Measurements from ENCODE around the gene PPP1R12A.
"Not testable (repeated sequence)": the region's sequence is repeated elsewhere in the genome, so short reads cannot be mapped to it uniquely, and the experiment has no call there.

The PPP1R12A gene

DNA sequence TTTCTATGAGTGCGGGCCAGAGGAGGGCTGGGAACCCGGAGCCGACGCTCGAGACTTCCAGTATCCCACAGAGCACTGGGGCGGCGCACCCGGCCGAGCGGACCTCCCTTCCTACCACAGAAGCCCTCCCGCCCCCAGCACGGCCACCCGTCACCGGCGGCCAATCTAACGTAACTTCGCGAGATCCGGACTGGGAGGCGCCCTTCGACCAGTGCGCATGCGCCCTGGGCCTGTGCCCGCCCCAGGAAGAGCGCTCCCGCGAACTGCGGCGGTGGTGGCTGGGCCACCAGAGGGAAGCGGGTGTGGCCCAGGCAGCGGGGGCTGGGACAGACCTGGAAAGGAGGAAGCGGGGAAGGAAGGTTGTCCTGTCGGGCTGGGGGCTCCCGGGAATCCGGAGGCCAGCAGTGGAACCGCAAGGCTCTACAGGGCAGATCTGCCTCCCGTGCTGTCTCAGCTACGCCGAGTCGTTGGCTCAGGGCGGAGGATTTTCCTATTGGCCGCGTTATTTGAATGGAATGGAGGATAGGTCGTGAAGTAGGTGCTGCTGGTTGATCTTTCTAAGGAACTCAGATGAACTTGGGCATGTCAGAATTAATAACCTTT is at the start of gene PPP1R12A:
Gene PPP1R12A, minus strand, starts transcription at position 77 of the 603 bp plus-strand sequence. CDS start 166 bp downstream, outside the sequence.
- DNase-seq (ENCODE audit: low read depth) = peak; percentile 97
- TF ChIP-seq, protein P1, sequence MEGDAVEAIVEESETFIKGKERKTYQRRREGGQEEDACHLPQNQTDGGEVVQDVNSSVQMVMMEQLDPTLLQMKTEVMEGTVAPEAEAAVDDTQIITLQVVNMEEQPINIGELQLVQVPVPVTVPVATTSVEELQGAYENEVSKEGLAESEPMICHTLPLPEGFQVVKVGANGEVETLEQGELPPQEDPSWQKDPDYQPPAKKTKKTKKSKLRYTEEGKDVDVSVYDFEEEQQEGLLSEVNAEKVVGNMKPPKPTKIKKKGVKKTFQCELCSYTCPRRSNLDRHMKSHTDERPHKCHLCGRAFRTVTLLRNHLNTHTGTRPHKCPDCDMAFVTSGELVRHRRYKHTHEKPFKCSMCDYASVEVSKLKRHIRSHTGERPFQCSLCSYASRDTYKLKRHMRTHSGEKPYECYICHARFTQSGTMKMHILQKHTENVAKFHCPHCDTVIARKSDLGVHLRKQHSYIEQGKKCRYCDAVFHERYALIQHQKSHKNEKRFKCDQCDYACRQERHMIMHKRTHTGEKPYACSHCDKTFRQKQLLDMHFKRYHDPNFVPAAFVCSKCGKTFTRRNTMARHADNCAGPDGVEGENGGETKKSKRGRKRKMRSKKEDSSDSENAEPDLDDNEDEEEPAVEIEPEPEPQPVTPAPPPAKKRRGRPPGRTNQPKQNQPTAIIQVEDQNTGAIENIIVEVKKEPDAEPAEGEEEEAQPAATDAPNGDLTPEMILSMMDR (IDR thresholded peaks at IDR 0.05; ENCODE audit: insufficient read depth, low read depth, low read length, missing control alignments) = no peak
- H3K4me3 ChIP-seq (ENCODE audit: low read length) = peak within 1 kb of the TSS; percentile 84

DNA sequence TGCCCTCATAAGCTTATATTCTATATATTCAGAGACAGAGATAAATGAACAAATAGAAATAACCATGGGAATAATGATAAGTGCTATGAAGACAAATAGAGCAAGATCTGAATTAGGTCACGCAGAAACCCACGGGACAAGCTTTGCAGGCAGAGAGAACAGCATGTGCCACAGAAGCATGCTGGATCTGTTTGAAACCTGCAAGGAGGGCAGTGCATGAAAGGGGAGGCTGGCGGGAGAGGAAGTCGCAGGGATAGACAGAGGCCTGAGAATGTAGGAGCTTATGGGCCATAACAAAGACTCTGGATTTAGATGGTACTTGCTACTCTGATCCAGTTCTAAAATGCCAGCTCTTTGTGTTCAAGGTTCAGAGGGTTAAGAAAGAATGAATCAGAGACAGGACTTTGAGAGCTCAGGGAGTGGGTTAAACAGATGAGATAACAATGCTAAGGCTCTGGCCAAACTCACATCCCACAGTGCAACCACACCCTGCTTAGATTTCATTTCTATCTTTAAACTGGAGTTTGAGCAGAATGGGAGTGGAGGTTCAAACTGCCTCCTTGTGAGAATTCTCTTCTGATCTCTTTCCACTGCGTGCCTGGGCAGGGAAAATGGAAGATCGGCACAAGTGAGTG is 49.2 kb upstream of the PPP1R12A start:
- peak; percentile 7 for DNase-seq (ENCODE audit: low read depth)
- no peak overlapping the region for H3K4me3 ChIP-seq (ENCODE audit: low read length)
- TF ChIP-seq, protein P1 (IDR thresholded peaks at IDR 0.05; ENCODE audit: insufficient read depth, low read depth, low read length, missing control alignments) = no peak

DNA sequence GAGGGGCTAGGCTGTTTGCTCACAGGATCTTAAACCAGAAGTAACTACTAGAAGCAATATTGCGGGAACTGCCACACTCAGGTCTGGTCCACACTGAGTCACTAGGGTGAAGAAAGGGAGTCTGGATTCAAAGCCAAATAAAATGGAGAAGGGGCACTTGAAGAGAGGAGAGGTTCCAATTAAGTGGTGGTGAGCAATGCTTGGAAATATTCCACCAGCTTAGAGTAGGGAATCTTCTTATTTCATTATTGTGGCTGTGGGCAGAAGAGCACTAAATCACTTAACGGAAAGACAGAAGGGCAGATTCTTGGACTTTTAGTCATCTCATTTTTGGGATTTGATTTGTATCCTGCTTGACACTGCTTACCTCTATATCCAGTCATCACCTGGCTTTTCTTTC is 48.6 kb upstream of the PPP1R12A start:
- TF ChIP-seq, protein P1 (IDR thresholded peaks at IDR 0.05; ENCODE audit: insufficient read depth, low read depth, low read length, missing control alignments) = no peak
- no peak overlapping the region for H3K4me3 ChIP-seq (ENCODE audit: low read length)
- DNase-seq (ENCODE audit: low read depth) = peak; percentile 16

DNA sequence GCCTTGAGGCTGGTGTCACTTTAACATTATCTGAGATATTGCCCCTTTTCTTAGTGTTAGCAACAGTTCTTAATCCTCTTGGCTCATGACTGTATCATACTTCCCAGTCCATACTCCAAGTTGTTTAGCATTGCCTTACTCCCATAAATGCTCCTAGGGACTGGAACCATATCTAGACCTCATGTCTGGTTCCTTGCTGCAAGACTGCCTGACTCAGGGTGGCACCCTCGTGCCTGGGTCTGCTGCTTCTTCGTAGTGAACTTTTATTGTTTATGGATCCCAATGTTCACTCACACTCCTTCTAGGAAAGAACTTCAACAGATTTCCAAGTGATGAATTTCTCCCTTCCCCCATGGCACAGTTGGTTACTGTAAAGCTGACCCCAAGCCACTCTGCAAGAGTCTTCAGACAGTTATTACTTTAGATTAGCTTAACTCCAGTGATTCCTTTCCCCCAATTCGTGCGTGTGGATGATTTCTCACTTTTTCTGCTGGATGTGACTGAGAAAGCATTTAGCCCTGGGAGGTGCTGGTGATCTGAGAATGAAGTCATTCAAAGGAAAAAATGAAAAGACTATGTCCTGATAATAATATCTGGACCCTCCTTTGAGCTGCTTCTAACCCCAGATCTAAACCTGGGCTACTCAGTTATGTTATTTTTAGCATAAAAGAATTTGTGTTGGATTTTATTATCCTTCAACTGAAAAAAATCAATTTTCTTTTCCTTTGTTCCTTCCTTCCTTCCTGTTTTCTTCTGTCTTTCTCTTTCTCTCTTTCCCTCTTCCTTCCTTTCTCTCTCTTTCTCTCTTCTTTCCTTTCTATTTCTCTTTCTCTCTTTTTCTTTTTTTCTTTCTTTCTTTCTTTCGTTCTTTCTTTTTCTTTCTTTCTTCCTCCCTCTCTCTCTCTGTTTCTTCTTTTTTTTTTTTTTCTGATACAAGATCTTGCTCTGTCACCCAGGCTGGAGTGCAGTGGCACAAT is 47.5 kb upstream of the PPP1R12A start:
- TF ChIP-seq, protein P1 (IDR thresholded peaks at IDR 0.05; ENCODE audit: insufficient read depth, low read depth, low read length, missing control alignments) = no peak
- no peak overlapping the region for H3K4me3 ChIP-seq (ENCODE audit: low read length)
- no peak for DNase-seq (ENCODE audit: low read depth)

DNA sequence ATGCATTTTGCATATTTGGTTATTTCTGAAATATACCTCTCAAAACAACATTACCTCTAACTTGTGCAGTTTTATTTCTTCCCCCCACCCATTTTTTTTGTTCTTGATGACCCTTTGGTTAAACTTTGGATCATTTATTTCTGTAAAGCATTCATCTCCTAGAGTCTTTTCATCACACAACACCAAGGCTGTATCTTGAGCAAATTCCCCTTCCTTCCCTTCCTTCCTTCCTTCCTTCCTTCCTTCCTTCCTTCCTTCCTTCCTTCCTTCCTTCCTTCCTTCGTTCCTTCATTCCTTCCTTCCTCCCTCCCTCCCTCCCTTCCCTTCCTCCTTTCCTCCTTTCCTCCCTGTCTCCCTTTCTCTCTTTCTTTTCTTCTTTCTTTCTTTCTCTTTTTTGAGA is 43.8 kb upstream of the PPP1R12A start:
- no peak overlapping the region for H3K4me3 ChIP-seq (ENCODE audit: low read length)
- TF ChIP-seq, protein P1 (IDR thresholded peaks at IDR 0.05; ENCODE audit: insufficient read depth, low read depth, low read length, missing control alignments) = no peak
- DNase-seq (ENCODE audit: low read depth) = no peak

DNA sequence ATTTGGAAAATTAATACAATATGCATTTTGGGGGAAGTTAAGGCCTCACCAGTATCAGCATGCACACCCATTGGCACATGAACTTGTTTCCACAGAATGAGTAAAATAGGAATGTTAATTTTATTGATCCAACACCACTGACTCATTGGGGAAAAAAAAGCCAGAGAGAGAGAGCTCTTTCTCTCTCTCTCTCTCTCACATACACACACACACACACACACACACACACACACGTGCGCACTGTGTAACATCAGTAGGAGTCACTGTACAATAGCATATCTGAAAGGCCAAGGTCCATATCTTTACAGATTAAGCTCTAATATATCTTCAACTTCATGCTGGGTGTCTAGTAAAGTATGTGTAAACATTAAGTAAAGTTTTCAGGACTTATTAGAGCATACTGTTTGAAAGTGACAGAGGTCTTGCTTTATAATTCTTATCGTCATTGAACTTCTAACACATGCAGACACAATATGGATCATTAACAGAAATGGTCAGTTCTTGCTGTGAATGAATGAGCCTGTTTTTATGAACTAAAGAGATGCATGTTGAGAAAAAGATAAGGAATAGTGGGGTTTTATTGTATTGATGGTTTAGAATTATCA is 43.1 kb upstream of the PPP1R12A start:
- DNase-seq (ENCODE audit: low read depth) = peak; percentile 32
- H3K4me3 ChIP-seq (ENCODE audit: low read length) = not testable (repeated sequence)

DNA sequence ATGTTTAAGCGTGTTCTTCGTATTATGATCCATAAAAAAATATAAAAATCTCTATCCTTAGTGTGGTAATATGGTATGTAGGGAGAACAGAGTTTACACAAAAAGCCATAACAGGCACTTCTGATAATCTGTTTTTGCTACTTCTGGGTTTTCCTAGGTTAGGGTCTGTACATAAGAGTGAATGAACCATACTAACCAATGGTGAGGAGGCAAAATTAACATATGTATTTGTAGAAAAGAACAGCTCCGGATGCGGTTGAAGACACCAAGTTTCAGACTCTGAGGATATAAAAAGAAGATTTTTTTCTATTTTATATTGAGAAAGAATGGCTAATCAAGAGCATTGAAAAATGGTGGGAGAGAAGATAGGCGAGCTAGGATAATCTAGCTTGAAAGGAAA is 40.2 kb upstream of the PPP1R12A start:
- H3K4me3 ChIP-seq (ENCODE audit: low read length) = no peak overlapping the region
- DNase-seq (ENCODE audit: low read depth) = no peak
- TF ChIP-seq, protein P1 (IDR thresholded peaks at IDR 0.05; ENCODE audit: insufficient read depth, low read depth, low read length, missing control alignments) = no peak
